Right lobe of liver (tissue), 4 donors: ENCODE measurements around the gene ANTXR1.

Experiments used
- CTCF ChIP-seq, 4 donors: fragments of 200-600 bp in 3 of 4; fragments of 450-650 bp in 1 of 4; IDR thresholded peaks; one replicate each; pipeline versions ENCODE4 v1.5.1 to v1.8.0; 2016 to 2022; ENCODE audit warnings: antibody characterized with exemption in 4 of 4, mild to moderate bottlenecking in 2 of 4
- POLR2A ChIP-seq: fragments of 450-650 bp; IDR thresholded peaks from one replicate; pipeline ENCODE4 v1.6.1; 2017; ENCODE audit warnings: antibody characterized with exemption, mild to moderate bottlenecking
- donor health status: DM: no; HTN: no; CAD: no.
- donor health status: DM: no; HTN: no; CAD: no.
- donor health status: DM: no; HTN: yes; CAD: no.

- no peak for TF ChIP-seq POLR2A
- TF ChIP-seq CTCF (IDR thresholded peaks at IDR 0.05) = no peak
Measured at GRCh38 chr2:69203166-69203985, 190.4 kb downstream of the ANTXR1 start.
